ENCODE measurements around the gene YOD1. TPM values are rescaled to one million over a fixed set of nuclear protein-coding genes. Genes with fewer than 3 reads are reported as not detected.

The YOD1 gene
- total and polyA plus RNA-seq, 10 of the 15 experiments (the other 5 are each of a cell fraction or from before 2014, with no cell fraction given): 2.1 to 7.9 (median 5.0) TPM

DNA sequence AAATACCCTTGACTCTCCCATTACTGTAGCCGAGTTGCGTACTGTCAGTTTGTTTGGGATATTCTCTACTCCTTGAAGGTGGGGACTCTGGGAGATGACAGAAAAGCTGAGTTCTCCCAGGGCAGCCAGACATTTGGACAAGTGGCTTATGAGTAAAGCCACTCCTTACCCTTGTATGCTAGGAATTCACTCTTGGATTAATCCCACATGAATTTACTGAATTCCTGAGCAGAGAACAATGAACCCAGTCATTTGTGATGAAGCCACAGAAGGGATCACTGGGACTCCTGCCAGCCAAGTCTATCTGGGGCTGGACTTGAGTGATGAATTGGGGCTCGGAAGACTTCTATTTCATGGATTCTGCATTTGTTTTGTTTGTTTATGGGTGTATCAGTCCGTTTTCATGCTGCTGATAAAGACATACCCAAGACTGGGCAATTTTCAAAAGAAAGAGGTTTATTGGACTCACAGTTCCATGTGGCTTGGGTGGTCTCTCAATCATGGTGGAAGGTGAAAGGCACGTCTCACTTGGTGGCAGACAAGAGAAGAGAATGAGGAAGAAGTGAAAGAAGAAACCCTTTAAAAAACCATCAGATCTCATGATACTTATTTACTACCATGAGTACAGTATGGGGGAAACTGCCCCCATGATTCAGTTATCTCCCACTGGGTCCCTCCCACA lies 43.5 kb downstream of the YOD1 start:
- intact Hi-C loops (cut with micrococcal nuclease; ENCODE audit: unreplicated experiment) (no loop called here), in situ Hi-C loops (cut with MboI) (no loop called here)
- no peak for ATAC-seq
- Histone ChIP-seq H3K79me2 (ENCODE audit: control insufficient read depth, insufficient read depth, low read length) (no peaks in the 10 kb centered on the region), H4K20me1 (ENCODE audit: control insufficient read depth, insufficient read depth) (no peaks in the 10 kb centered on the region), H2AFZ (ENCODE audit: control insufficient read depth, low read depth, low read length) (no peak overlapping the region), H3K27ac (ENCODE audit: control insufficient read depth, insufficient read depth) (no peak overlapping the region), H3K27me3 (replicated peaks in 1 of 2; ENCODE audit: control insufficient read depth in 2 of 2, insufficient read depth in 2 of 2, low read length in 1 of 2) (peaks cover 2 to 3% of the 10 kb centered on the region in 2 experiments), H3K9me3 (replicated peaks; ENCODE audit: control insufficient read depth, insufficient read depth, low read length) (no peaks in the 10 kb centered on the region), H3K4me1 (ENCODE audit: control insufficient read depth, insufficient read depth, low read length) (no peaks in the 10 kb centered on the region), H3K4me3 (no peak overlapping the region), H3K4me2 (ENCODE audit: control insufficient read depth, insufficient read depth) (no peak overlapping the region), H3K36me3 (ENCODE audit: control insufficient read depth in 2 of 2, insufficient read depth in 2 of 2, low read length in 1 of 2) (no peaks in the 10 kb centered on the region), H3K9ac (ENCODE audit: control insufficient read depth, insufficient read depth, low read length) (no peak overlapping the region)
- no peak for FAIRE-seq
- POLR2A ChIA-PET: no interaction called here
- RAD21 ChIA-PET (ENCODE audit: unreplicated experiment): no interaction called here
- no TSS peak for BruUV-seq (replicated peaks)
- no peak for DNase-seq (ENCODE audit: low read depth, low spot score)
- TF ChIP-seq, protein P1, sequence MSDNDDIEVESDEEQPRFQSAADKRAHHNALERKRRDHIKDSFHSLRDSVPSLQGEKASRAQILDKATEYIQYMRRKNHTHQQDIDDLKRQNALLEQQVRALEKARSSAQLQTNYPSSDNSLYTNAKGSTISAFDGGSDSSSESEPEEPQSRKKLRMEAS (IDR thresholded peaks at IDR 0.05; ENCODE audit: low read depth, low read length): no peak
- TF ChIP-seq FOXM1 (IDR thresholded peaks at IDR 0.05; ENCODE audit: low read depth, low read length): no peak
- CTCF ChIA-PET: interaction anchor here (1.0 to 4.4 kb wide), 5 partner anchors 12 to 505 kb away, joined by 3 to 20 read pairs (median 4); no protein-coding TSS in a partner anchor
- SMC1A ChIA-PET (ENCODE audit: uncharacterized antibody, unreplicated experiment): no interaction called here
- WGBS (ENCODE audit: insufficient coverage, insufficient replicate concordance, low lambda C conversion rate, missing lambda C conversion rate): 60% methylated on average over 5 of the region's 5 CpGs

- no peak for DNase-seq (ENCODE audit: low read depth, low spot score)
- no peaks in the 10 kb centered on the region for H3K9me3 ChIP-seq (replicated peaks; ENCODE audit: control insufficient read depth, insufficient read depth, low read length)
- peaks cover 2 to 3% of the 10 kb centered on the region in 2 experiments for H3K27me3 ChIP-seq (replicated peaks in 1 of 2; ENCODE audit: control insufficient read depth in 2 of 2, insufficient read depth in 2 of 2, low read length in 1 of 2)
- SMC1A ChIA-PET (ENCODE audit: uncharacterized antibody, unreplicated experiment): interaction anchor here (0.7 kb wide), 1 partner anchor 12 kb away, joined by 3 read pairs; no protein-coding TSS in a partner anchor
- H3K4me1 ChIP-seq (ENCODE audit: control insufficient read depth, insufficient read depth, low read length): no peaks in the 10 kb centered on the region
- no peak overlapping the region for H3K27ac ChIP-seq (ENCODE audit: control insufficient read depth, insufficient read depth)
- CTCF ChIA-PET: interaction anchor here (0.7 to 4.4 kb wide), 12 partner anchors 7 to 505 kb away, joined by 3 to 35 read pairs (median 4); no protein-coding TSS in a partner anchor
- WGBS (ENCODE audit: insufficient coverage, insufficient replicate concordance, low lambda C conversion rate, missing lambda C conversion rate): 6% methylated on average over 3 of the region's 3 CpGs
- H3K4me3 ChIP-seq: no peak overlapping the region
- no peaks in the 10 kb centered on the region for H3K79me2 ChIP-seq (ENCODE audit: control insufficient read depth, insufficient read depth, low read length)
- BruUV-seq (replicated peaks): no TSS peak
- no peaks in the 10 kb centered on the region for H4K20me1 ChIP-seq (ENCODE audit: control insufficient read depth, insufficient read depth)
- no peak for ATAC-seq
- H3K9ac ChIP-seq (ENCODE audit: control insufficient read depth, insufficient read depth, low read length): no peak overlapping the region
- in situ Hi-C loops (cut with MboI) (no loop called here), intact Hi-C loops (cut with micrococcal nuclease; ENCODE audit: unreplicated experiment) (no loop called here)
- FAIRE-seq: no peak
- H3K36me3 ChIP-seq (ENCODE audit: control insufficient read depth in 2 of 2, insufficient read depth in 2 of 2, low read length in 1 of 2): no peaks in the 10 kb centered on the region
- no peak overlapping the region for H3K4me2 ChIP-seq (ENCODE audit: control insufficient read depth, insufficient read depth)
- POLR2A ChIA-PET: no interaction called here
- H2AFZ ChIP-seq (ENCODE audit: control insufficient read depth, low read depth, low read length): no peak overlapping the region
- RAD21 ChIA-PET (ENCODE audit: unreplicated experiment): no interaction called here
- TF ChIP-seq BHLHE40 (IDR thresholded peaks at IDR 0.05; ENCODE audit: borderline replicate concordance in 1 of 2, low read depth in 2 of 2, low read length in 1 of 2): no peak
- TF ChIP-seq, protein P2, sequence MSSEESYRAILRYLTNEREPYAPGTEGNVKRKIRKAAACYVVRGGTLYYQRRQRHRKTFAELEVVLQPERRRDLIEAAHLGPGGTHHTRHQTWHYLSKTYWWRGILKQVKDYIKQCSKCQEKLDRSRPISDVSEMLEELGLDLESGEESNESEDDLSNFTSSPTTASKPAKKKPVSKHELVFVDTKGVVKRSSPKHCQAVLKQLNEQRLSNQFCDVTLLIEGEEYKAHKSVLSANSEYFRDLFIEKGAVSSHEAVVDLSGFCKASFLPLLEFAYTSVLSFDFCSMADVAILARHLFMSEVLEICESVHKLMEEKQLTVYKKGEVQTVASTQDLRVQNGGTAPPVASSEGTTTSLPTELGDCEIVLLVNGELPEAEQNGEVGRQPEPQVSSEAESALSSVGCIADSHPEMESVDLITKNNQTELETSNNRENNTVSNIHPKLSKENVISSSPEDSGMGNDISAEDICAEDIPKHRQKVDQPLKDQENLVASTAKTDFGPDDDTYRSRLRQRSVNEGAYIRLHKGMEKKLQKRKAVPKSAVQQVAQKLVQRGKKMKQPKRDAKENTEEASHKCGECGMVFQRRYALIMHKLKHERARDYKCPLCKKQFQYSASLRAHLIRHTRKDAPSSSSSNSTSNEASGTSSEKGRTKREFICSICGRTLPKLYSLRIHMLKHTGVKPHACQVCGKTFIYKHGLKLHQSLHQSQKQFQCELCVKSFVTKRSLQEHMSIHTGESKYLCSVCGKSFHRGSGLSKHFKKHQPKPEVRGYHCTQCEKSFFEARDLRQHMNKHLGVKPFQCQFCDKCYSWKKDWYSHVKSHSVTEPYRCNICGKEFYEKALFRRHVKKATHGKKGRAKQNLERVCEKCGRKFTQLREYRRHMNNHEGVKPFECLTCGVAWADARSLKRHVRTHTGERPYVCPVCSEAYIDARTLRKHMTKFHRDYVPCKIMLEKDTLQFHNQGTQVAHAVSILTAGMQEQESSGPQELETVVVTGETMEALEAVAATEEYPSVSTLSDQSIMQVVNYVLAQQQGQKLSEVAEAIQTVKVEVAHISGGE (CRISPR knock-in tag; IDR thresholded peaks at IDR 0.05): no peak
- TF ChIP-seq, protein P3, sequence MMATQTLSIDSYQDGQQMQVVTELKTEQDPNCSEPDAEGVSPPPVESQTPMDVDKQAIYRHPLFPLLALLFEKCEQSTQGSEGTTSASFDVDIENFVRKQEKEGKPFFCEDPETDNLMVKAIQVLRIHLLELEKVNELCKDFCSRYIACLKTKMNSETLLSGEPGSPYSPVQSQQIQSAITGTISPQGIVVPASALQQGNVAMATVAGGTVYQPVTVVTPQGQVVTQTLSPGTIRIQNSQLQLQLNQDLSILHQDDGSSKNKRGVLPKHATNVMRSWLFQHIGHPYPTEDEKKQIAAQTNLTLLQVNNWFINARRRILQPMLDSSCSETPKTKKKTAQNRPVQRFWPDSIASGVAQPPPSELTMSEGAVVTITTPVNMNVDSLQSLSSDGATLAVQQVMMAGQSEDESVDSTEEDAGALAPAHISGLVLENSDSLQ (IDR thresholded peaks at IDR 0.05): no peak
- TF ChIP-seq RAD51 (IDR thresholded peaks at IDR 0.05): no peak
- TF ChIP-seq HDAC2 (IDR thresholded peaks at IDR 0.05): no peak
- no peak for TF ChIP-seq TCF12 (IDR thresholded peaks at IDR 0.05; ENCODE audit: low read depth, low read length)
- TF ChIP-seq SUPT20H (IDR thresholded peaks at IDR 0.05; ENCODE audit: borderline replicate concordance, control insufficient read depth, low read depth, low read length): no peak
- TF ChIP-seq IRF4 (IDR thresholded peaks at IDR 0.05; ENCODE audit: low read depth, low read length): no peak
- no peak for TF ChIP-seq CHD2 (IDR thresholded peaks at IDR 0.05; ENCODE audit: borderline replicate concordance, low read depth, low read length)
- no peak for TF ChIP-seq POLR2AphosphoS5 (IDR thresholded peaks at IDR 0.05; ENCODE audit: low read length)
- no peak for TF ChIP-seq JUNB (IDR thresholded peaks at IDR 0.05)
These were observed 44.1 kb downstream of the YOD1 start for GRCh38 chr1:207006914-207007313.
